ENCODE measurements around the gene LUC7L.
"Not testable (repeated sequence)": the region's sequence is repeated elsewhere in the genome, so short reads cannot be mapped to it uniquely, and the experiment has no call there.

LUC7L gene

GRCh38 chr16:164134-164823 is 65.0 kb downstream of the LUC7L start:
- not testable (repeated sequence) for DNase-seq

DNA sequence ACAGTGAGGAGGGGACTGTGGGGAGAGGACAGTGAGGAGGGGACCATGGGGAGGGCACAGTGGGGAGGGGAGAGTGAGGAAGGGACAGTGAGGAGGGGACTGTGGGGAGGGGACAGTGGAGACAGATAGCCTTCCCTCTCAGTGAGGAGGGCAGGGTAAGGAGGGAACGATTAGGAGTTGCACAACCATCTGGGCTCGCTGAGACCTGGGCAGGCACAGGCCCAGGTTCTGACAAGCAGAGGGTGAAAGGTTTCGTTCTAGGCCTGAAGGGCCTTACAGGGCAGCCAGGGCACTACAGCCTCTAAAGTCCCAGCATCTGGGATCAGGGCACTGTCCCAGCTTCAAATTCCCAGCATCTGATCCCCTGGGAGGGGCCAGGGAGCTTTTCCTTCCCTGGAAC is 65.6 kb downstream of the LUC7L start:
- DNase-seq: not testable (repeated sequence)

- DNase-seq: not testable (repeated sequence)
Observed at GRCh38 chr16:163139-163538, 66.1 kb downstream of the LUC7L start.

DNA sequence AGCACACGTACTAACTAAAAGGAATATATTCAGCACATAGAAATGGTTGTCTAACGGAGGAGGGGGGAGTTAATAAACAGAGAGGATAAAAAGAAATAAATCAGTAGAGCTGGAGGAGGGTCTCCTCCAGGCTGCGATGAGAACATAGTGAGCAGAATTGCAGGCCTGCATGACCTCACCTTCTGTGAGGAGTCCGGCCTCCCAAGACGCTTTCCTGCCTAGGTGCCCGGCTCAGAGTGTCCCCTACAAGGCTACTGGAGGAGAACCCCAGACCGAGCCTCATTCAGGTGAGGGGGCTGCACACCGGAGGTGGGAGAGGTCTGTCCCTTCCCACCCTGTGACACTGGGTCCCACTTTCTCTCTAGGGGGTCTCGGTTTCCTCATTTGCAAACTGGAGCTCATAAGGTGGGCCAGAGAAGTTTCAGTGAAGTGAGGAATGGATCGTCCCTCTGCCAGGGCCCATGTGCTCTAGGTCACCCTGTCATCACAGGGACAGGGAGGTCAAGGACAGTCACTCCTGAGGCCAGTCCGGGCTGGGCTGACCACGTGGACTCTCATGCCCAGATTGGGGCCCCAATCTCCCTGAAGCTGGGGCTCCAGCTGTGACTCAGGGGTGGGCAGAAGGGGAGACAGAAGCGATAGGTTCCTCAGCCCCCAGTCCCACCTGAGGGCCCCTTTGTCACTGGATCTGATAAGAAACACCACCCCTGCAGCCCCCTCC is 66.8 kb downstream of the LUC7L start:
- no peak for DNase-seq

DNA sequence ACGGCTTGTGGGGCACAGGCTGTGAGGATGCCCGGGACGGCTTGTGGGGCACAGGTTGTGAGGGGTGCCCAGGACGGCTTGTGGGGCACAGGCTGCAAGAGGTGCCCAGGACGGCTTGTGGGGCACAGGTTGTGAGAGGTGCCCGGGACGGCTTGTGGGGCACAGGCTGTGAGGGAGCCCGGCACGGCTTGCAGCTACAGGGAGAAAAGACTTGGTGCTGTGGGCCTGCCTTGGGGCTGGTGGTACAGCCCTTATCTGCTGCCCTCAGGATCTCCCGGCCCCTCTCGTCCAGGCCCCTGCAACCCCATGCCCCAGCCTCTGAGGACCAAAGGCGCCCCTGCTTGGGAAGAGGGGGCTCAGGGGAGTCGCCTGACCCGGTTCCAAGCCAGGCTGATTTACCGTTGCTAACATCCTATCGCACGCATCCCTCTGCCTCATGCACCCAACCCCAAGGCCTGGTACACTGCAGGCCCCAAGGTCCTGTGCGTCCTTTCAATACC is 68.5 kb downstream of the LUC7L start:
- DNase-seq: no peak

DNA sequence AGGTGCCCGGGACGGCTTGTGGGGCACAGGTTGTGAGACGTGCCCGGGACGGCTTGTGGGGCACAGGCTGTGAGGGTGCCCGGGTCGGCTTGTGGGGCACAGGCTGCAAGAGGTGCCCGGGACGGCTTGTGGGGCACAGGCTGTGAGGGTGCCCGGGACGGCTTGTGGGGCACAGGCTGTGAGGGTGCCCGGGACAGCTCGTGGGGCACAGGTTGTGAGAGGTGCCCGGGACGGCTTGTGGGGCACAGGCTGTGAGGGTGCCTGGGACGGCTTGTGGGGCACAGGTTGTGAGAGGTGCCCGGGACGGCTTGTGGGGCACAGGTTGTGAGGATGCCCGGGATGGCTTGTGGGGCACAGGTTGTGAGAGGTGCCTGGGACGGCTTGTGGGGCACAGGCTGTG is 69.0 kb downstream of the LUC7L start:
- DNase-seq: not testable (repeated sequence)

DNA sequence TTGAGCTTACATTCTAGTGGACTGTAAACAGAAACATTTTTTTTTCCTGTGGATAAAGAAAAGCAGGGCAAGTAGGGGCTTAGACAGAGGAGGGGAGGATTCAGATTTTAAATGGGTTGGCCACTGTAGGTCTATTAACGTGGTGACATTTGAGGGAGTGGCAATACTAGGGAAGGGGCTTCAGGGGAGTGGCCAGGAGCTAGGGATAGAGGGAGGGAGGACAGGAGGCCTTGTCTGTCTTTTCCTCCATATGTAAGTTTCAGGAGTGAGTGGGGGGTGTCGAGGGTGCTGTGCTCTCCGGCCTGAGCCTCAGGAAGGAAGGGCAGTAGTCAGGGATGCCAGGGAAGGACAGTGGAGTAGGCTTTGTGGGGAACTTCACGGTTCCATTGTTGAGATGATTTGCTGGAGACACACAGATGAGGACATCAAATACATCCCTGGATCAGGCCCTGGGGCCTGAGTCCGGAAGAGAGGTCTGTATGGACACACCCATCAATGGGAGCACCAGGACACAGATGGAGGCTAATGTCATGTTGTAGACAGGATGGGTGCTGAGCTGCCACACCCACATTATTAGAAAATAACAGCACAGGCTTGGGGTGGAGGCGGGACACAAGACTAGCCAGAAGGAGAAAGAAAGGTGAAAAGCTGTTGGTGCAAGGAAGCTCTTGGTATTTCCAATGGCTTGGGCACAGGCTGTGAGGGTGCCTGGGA is 70.0 kb downstream of the LUC7L start:
- no peak for DNase-seq

GRCh38 chr16:155031-155398 is 74.2 kb downstream of the LUC7L start:
- no peak for DNase-seq

DNA sequence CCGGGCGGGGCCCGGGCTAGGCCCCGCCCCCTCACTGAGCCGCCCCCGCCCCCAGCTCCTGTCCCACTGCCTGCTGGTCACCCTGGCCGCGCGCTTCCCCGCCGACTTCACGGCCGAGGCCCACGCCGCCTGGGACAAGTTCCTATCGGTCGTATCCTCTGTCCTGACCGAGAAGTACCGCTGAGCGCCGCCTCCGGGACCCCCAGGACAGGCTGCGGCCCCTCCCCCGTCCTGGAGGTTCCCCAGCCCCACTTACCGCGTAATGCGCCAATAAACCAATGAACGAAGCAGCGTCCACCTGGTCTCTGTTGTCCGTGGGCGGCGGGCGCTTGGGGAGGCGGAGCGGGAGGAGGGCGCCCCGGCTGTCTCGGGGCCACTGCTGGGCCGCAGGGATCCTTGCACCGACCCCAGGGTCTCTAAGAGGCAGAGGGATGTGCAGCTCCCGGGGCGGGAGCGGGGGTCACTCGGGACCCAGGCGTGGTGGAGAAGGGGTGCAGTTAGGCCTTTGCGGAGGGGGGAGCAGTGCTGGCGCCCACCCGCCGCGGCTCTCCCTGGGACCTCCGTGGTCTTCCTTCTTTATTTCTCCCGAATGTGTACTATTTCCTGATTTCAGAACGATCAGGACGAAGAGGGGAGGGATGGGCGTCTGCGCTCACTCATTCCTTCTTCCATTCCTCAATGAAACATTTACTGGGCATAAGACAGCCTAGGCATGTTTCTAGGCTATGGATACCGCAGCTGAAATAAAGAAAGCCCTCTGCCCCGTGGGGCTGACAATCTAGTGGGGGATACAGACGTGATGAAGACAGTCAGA is 74.8 kb downstream of the LUC7L start:
- DNase-seq: no peak

GRCh38 chr16:153550-154216 is 75.6 kb downstream of the LUC7L start:
- DNase-seq: not testable (repeated sequence)

- DNase-seq: not testable (repeated sequence)
Observed at GRCh38 chr16:153129-153521, 76.1 kb downstream of the LUC7L start.

DNA sequence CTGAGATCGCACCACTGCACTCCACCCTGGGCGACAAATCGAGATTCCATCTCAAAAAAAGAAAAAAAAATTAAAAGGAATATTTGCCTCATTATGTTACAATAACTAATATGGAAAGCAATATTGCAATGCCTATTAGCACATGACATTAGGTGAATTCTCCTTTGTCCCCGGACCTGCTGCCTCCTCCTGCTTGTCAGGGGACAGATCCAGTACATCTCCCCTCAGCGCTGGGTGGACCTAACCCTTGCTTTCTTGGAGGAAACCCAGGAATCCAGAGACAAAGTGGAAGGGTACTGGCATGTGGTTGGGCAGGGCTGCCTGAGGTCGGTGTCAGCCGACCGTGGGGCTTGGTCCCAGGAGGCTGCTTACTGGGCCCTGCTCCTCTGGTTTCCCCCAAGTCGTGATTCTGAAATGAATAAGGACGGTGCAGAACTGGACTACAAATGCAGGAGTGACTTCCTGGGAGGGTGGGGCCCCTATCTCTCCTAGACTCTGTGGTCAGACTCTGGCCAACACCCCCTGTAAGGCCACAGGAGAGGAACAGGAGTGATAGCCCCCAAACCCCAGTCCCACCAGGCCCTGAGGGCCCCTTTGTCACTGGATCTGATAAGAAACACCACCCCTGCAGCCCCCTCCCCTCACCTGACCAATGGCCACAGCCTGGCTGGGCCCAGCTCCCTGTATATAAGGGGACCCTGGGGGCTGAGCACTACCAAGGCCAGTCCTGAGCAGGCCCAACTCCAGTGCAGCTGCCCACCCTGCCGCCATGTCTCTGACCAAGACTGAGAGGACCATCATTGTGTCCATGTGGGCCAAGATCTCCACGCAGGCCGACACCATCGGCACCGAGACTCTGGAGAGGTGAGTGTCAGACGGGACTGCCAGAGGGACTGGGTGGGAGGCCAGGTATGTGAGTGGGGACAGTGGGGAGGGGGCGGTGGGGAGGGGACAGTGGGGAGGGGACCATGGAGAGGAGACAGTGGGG is 76.8 kb downstream of the LUC7L start, which contains the start of gene HBZ:
TSS of gene HBZ (plus strand) at position 504 of the 988 bp plus-strand sequence. CDS start at position 770, 266 bp downstream.
- no peak for DNase-seq

- no peak for DNase-seq
Observed at GRCh38 chr16:149024-149660, 80.1 kb downstream of the LUC7L start.

- no peak for DNase-seq
Observed at GRCh38 chr16:146646-147045, 82.6 kb downstream of the LUC7L start.

DNA sequence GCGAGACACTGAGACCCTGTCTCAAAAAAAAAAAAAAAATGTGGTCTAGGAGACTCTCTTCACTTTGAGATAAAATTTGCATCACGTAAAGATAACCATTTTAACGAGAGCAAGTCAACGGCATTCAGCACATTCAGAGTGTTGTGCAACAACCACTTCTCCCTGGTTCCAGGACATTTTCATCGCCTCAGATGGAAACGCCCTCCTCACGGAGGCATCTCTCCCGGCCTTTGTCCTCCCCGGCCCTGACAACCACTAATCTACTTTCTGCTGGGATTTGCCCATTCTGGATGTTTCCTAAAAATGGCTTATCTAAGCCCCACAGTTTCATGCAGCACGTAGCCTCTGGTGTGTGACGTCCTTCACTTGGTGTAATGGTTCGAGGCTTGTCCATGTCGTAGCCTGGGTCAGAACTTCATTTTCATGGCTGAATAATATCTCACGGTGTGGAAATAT is 84.4 kb downstream of the LUC7L start:
- DNase-seq: no peak

GRCh38 chr16:143456-143855 is 85.8 kb downstream of the LUC7L start:
- DNase-seq: no peak

GRCh38 chr16:143047-143446 is 86.2 kb downstream of the LUC7L start:
- no peak for DNase-seq

DNA sequence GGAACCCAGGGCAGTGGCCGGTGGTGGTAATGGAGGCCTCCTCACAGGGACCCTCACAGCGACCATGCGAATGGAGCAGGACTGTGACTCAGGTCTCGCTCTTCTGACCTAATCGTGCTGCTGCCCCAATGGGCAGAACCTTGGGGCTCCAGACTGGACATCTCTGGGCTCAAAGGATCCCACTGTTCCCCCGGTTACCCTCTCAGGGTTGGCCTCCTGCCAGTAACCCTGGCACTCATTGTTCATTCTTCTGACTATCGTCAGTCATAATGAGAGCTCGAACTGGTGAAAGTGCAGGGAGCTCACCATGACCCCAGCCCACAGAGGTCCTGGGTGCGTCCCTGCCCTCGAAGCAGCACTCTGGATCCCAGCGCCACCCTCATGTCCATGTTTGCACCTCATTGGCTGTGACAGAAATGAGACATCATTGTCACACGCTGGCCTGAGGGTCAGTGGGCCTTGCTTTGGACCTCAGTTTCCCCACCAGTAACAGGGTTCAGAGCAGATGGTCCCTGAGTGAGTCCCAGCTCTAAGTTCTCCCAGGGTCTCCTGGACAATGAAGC is 86.8 kb downstream of the LUC7L start:
- DNase-seq: no peak

- no peak for DNase-seq
Observed at GRCh38 chr16:140175-140857, 88.9 kb downstream of the LUC7L start.
